Measurements from ENCODE around the gene PAM16. TPM values are rescaled to one million over a fixed set of nuclear protein-coding genes. Genes with fewer than 3 reads are reported as not detected.

The PAM16 gene
- total RNA-seq, 1 experiment from 2014 or later = 104 TPM

GRCh38 chr16:4315186-4316107, 35.7 kb downstream of the PAM16 start, which contains the start of gene GLIS2:
TSS of gene GLIS2 (plus strand) at chr16:4316067. CDS start at chr16:4332281, 16,214 bp downstream.
- Histone ChIP-seq H3K4me3 (ENCODE audit: low read depth in 2 of 2, low read length in 2 of 2) (peak within 1 kb of the TSS; percentile 88), H3K9me3 (ENCODE audit: control insufficient read depth, insufficient read depth, low read depth, low read length) (no peaks in the 10 kb centered on the region), H3K4me1 (ENCODE audit: control insufficient read depth, insufficient read depth, low read length) (peaks cover 28% of the 10 kb centered on the region), H3K27ac (ENCODE audit: low read length) (peak within 1 kb of the TSS; percentile 92), H3K27me3 (ENCODE audit: control insufficient read depth, insufficient read depth, low read length) (no peaks in the 10 kb centered on the region), H3K36me3 (ENCODE audit: control insufficient read depth, insufficient read depth, low read length) (no peaks in the 10 kb centered on the region; the same call in 1 of the 2 replicates)
- no peak for DNase-seq (ENCODE audit: low read depth, low spot score)
- no TSS peak for BruUV-seq (replicated peaks)
- in situ Hi-C loops (cut with HindIII; ENCODE audit: low pct_unique_long_range_greater_than_20kb, low sequenced_read_pairs) = no loop called here
- intact Hi-C loops (cut with micrococcal nuclease; ENCODE audit: unreplicated experiment) = no loop called here
- ChIA-PET POLR2A (interaction anchor here (0.7 kb wide), 1 partner anchor 22 kb away, joined by 3 read pairs; no protein-coding TSS in a partner anchor), CTCF (interaction anchor here (0.6 to 1.3 kb wide), 4 partner anchors 8 to 42 kb away, joined by 3 to 7 read pairs (median 5); no protein-coding TSS in a partner anchor)
- ATAC-seq = peak; percentile 57
- TF ChIP-seq, protein P1, sequence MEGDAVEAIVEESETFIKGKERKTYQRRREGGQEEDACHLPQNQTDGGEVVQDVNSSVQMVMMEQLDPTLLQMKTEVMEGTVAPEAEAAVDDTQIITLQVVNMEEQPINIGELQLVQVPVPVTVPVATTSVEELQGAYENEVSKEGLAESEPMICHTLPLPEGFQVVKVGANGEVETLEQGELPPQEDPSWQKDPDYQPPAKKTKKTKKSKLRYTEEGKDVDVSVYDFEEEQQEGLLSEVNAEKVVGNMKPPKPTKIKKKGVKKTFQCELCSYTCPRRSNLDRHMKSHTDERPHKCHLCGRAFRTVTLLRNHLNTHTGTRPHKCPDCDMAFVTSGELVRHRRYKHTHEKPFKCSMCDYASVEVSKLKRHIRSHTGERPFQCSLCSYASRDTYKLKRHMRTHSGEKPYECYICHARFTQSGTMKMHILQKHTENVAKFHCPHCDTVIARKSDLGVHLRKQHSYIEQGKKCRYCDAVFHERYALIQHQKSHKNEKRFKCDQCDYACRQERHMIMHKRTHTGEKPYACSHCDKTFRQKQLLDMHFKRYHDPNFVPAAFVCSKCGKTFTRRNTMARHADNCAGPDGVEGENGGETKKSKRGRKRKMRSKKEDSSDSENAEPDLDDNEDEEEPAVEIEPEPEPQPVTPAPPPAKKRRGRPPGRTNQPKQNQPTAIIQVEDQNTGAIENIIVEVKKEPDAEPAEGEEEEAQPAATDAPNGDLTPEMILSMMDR (IDR thresholded peaks at IDR 0.05) = no peak
- TF ChIP-seq SIN3A (IDR thresholded peaks at IDR 0.05; ENCODE audit: borderline replicate concordance, insufficient read depth, low read depth, low read length) (0 out of 2 replicates have a peak, but pooled peaks have one; percentile 15), TCF7L2 (IDR thresholded peaks at IDR 0.05; ENCODE audit: low read depth, low read length) (no peak), POLR2AphosphoS5 (IDR thresholded peaks at IDR 0.05; ENCODE audit: low read depth, low read length) (0 out of 2 replicates have a peak, but pooled peaks have one; percentile 29)
- TF ChIP-seq, protein P2, sequence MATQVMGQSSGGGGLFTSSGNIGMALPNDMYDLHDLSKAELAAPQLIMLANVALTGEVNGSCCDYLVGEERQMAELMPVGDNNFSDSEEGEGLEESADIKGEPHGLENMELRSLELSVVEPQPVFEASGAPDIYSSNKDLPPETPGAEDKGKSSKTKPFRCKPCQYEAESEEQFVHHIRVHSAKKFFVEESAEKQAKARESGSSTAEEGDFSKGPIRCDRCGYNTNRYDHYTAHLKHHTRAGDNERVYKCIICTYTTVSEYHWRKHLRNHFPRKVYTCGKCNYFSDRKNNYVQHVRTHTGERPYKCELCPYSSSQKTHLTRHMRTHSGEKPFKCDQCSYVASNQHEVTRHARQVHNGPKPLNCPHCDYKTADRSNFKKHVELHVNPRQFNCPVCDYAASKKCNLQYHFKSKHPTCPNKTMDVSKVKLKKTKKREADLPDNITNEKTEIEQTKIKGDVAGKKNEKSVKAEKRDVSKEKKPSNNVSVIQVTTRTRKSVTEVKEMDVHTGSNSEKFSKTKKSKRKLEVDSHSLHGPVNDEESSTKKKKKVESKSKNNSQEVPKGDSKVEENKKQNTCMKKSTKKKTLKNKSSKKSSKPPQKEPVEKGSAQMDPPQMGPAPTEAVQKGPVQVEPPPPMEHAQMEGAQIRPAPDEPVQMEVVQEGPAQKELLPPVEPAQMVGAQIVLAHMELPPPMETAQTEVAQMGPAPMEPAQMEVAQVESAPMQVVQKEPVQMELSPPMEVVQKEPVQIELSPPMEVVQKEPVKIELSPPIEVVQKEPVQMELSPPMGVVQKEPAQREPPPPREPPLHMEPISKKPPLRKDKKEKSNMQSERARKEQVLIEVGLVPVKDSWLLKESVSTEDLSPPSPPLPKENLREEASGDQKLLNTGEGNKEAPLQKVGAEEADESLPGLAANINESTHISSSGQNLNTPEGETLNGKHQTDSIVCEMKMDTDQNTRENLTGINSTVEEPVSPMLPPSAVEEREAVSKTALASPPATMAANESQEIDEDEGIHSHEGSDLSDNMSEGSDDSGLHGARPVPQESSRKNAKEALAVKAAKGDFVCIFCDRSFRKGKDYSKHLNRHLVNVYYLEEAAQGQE (IDR thresholded peaks at IDR 0.05; ENCODE audit: insufficient read depth in 1 of 2, low read depth in 2 of 2, low read length in 1 of 2) = no peak

GRCh38 chr16:4314532-4315185, 36.5 kb downstream of the PAM16 start:
- TF ChIP-seq SIN3A (IDR thresholded peaks at IDR 0.05; ENCODE audit: borderline replicate concordance, insufficient read depth, low read depth, low read length) (no peak), POLR2AphosphoS5 (IDR thresholded peaks at IDR 0.05; ENCODE audit: low read depth, low read length) (no peak), TCF7L2 (IDR thresholded peaks at IDR 0.05; ENCODE audit: low read depth, low read length) (no peak)
- TF ChIP-seq, protein P2 (IDR thresholded peaks at IDR 0.05; ENCODE audit: insufficient read depth in 1 of 2, low read depth in 2 of 2, low read length in 1 of 2) = no peak
- TF ChIP-seq, protein P1 (IDR thresholded peaks at IDR 0.05) = no peak
- peak overlapping the region; percentile 55 to 66 for H3K4me3 ChIP-seq (ENCODE audit: low read depth in 2 of 2, low read length in 2 of 2)
- ChIA-PET CTCF (interaction anchor here (0.6 to 1.3 kb wide), 3 partner anchors 9 to 81 kb away, joined by 3 to 5 read pairs (median 3); no protein-coding TSS in a partner anchor), POLR2A (interaction anchor here (0.6 kb wide), 1 partner anchor 301 kb away, joined by 7 read pairs; no protein-coding TSS in a partner anchor)
- no TSS peak for BruUV-seq (replicated peaks)
- H3K9me3 ChIP-seq (ENCODE audit: control insufficient read depth, insufficient read depth, low read depth, low read length) = no peaks in the 10 kb centered on the region
- DNase-seq (ENCODE audit: low read depth, low spot score) = no peak
- peaks cover 23% of the 10 kb centered on the region for H3K4me1 ChIP-seq (ENCODE audit: control insufficient read depth, insufficient read depth, low read length)
- in situ Hi-C loops (cut with HindIII; ENCODE audit: low pct_unique_long_range_greater_than_20kb, low sequenced_read_pairs) (no loop called here), intact Hi-C loops (cut with micrococcal nuclease; ENCODE audit: unreplicated experiment) (no loop called here)
- H3K27me3 ChIP-seq (ENCODE audit: control insufficient read depth, insufficient read depth, low read length) = no peaks in the 10 kb centered on the region
- H3K36me3 ChIP-seq (ENCODE audit: control insufficient read depth, insufficient read depth, low read length) = no peaks in the 10 kb centered on the region; the same call in 1 of the 2 replicates
- ATAC-seq = 0 out of 2 replicates have a peak, but pooled peaks have one; percentile 5
- H3K27ac ChIP-seq (ENCODE audit: low read length) = peak overlapping the region; percentile 90

Measured in Panc1 (cell line).